ENCODE results near the gene ARHGAP45. TPM values are rescaled to one million over a fixed set of nuclear protein-coding genes. Genes with fewer than 3 reads are reported as not detected.

The ARHGAP45 gene
- total and polyA plus RNA-seq, 12 donors = 1.6 to 75.4 (median 30.9) TPM

DNA sequence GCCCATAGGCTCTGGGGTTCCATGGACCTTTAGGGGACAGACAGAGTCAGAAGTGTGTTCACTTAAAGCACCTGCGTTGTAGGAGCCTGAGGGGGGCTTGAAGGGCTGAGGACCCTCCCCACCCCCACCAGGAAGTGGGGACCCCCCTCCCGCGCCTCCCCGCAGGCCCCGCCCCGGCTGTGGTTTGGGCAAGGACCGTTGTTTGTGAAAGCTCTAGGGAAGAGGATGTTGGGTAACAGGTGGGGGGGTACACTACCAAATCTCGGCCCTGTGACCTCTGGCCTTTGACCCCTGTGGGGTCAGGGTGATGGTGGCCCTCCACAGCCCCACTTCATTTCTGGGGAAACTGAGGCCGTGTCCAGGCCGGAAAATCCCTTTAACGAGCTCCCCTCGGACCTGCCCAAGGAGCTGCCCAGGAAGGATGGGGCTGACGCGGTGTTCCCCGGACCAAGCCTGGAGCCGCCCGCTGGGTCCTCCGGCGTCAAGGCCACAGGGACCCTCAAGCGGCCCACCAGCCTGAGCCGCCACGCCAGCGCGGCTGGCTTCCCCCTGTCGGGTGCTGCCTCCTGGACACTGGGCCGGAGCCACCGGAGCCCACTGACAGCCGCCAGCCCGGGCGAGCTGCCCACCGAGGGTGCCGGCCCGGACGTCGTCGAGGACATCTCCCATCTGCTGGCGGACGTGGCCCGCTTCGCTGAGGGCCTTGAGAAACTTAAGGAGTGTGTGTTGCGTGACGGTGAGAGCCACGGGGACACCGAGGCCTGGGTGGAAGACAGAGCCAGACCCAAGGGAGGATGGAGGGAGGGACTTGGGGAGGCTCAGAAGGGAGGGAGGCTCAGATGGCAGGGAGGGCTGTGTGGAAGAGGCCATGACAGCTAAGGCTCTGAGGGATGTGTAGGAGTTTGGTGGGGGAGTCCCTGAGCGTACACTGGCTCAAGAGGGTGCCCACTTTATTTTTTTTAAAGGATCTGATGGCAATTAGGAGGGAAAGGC is 1.3 kb downstream of the ARHGAP45 start:
- Histone ChIP-seq H3K36me3 (replicated peaks in 1 of 2) (no peaks in the 10 kb centered on the region), H3K27ac (peak overlapping the region in 3 of 5 donors; percentile 24 to 75 (median 54)), H3K9me3 (replicated peaks in 1 of 3) (no peaks in the 10 kb centered on the region), H3K27me3 (peaks cover 53% of the 10 kb centered on the region), H3K4me1 (replicated peaks in 1 of 2) (peaks cover 0 to 28% of the 10 kb centered on the region in 2 donors), H3K4me3 (peak overlapping the region in 1 of 4 donors; percentile 54)
- TF ChIP-seq POLR2A (IDR thresholded peaks at IDR 0.05) = no peak
- TF ChIP-seq, protein P1, sequence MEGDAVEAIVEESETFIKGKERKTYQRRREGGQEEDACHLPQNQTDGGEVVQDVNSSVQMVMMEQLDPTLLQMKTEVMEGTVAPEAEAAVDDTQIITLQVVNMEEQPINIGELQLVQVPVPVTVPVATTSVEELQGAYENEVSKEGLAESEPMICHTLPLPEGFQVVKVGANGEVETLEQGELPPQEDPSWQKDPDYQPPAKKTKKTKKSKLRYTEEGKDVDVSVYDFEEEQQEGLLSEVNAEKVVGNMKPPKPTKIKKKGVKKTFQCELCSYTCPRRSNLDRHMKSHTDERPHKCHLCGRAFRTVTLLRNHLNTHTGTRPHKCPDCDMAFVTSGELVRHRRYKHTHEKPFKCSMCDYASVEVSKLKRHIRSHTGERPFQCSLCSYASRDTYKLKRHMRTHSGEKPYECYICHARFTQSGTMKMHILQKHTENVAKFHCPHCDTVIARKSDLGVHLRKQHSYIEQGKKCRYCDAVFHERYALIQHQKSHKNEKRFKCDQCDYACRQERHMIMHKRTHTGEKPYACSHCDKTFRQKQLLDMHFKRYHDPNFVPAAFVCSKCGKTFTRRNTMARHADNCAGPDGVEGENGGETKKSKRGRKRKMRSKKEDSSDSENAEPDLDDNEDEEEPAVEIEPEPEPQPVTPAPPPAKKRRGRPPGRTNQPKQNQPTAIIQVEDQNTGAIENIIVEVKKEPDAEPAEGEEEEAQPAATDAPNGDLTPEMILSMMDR (IDR thresholded peaks at IDR 0.05) = no peak
- DNase-seq = peak in 4 of 7 donors; percentile 39 to 54 (median 46)
- WGBS, 4 donors = 50 to 55% (median 52%) methylated on average over 22 to 45 of the region's 45 CpGs
- intact Hi-C loops (cut with DNase I) = no loop called here

DNA sequence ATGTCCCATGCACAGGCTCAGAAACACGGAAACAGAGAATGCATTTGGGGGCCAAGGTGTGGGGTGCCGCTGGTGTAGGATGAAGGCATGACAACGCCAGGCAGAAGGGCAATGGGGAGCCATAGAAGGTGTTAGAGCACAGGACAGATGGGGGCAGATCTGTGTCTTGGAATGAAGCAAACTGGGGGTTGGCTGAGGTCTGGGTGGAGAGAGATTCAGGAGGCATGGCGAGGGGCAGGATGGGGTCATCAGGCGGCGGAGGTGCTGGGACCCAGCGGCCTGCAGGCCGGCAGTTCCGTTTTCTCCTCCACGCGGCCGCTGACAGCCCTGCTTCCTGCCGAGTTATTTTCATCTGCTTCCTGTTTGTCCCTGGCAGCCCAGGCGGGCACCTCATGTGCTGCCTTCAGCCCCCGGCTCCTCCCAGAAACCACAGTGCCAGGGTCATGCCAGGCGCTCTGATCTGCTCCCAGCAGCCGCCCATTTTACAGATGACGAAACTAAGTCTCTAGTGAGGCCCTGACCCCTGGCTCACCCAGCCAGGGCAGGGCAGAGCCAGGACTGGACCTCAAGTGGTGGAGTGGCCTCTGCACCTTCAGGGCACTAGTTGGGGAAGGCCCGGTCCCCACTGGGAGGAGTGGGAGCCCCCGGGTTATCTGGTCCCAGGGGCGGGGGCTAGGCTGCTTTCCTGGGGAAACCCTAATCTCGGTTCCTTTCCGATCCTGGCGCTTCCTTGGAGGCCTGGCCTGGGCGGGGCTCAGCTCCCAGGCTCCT is 2.2 kb downstream of the ARHGAP45 start:
- Histone ChIP-seq H3K36me3 (replicated peaks in 1 of 2) (no peaks in the 10 kb centered on the region), H3K4me3 (no peak overlapping the region), H3K4me1 (replicated peaks in 1 of 2) (peaks cover 0 to 28% of the 10 kb centered on the region in 2 donors), H3K27me3 (peaks cover 53% of the 10 kb centered on the region), H3K9me3 (replicated peaks in 1 of 3) (no peaks in the 10 kb centered on the region), H3K27ac (peak overlapping the region in 3 of 5 donors; percentile 10 to 75 (median 49))
- intact Hi-C loops (cut with DNase I) = no loop called here
- TF ChIP-seq POLR2A (IDR thresholded peaks at IDR 0.05) = no peak
- TF ChIP-seq, protein P1 (IDR thresholded peaks at IDR 0.05) = no peak
- peak; percentile 50 to 80 (median 66) for DNase-seq
- 34 to 59% (median 49%) methylated on average over 21 to 25 of the region's 25 CpGs for WGBS, 4 donors

DNA sequence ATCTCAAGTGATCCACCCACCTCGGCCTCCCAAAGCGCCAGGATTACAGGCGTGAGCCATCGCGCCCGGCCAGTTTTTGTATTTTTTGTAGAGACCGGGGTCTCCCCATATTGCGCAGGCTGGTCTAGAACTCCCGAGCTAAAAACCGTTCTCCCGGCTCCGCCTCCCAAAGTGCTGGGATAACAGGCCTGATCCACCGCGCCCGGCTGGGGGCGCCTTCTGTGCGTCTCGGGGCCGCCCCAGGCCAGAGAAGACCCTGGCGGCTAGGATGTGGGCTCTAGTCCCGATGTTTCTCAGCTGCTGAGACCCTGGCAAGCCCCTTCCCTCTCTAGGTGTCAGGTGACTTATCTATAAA is 3.6 kb downstream of the ARHGAP45 start:
- H3K27me3 ChIP-seq = peaks cover 53% of the 10 kb centered on the region
- no peak overlapping the region for H3K27ac ChIP-seq
- peaks cover 0 to 20% of the 10 kb centered on the region in 2 donors for H3K4me1 ChIP-seq (replicated peaks in 1 of 2)
- H3K36me3 ChIP-seq (replicated peaks in 1 of 2) = no peaks in the 10 kb centered on the region
- 17 to 23% (median 21%) methylated on average over 21 of the region's 21 CpGs for WGBS, 4 donors
- DNase-seq = no peak
- H3K4me3 ChIP-seq = no peak overlapping the region
- no peak for TF ChIP-seq POLR2A (IDR thresholded peaks at IDR 0.05)
- TF ChIP-seq, protein P1 (IDR thresholded peaks at IDR 0.05) = no peak
- intact Hi-C loops (cut with DNase I) = no loop called here
- H3K9me3 ChIP-seq (replicated peaks in 1 of 3) = no peaks in the 10 kb centered on the region
